ENCODE data around the gene SPOCK3.

SPOCK3 gene

GRCh38 chr4:167238226-167238625, 3.9 kb upstream of the SPOCK3 start:
- no peak for DNase-seq (ENCODE audit: low read depth, low spot score)
- no peaks in the 10 kb centered on the region for H3K9me3 ChIP-seq (ENCODE audit: insufficient read depth, low read length)
- H3K4me1 ChIP-seq (ENCODE audit: insufficient read depth, insufficient read length) = peaks cover 1% of the 10 kb centered on the region
- H3K4me3 ChIP-seq (ENCODE audit: insufficient read length, low read depth) = no peak overlapping the region
- peaks cover 29% of the 10 kb centered on the region for H3K27me3 ChIP-seq (ENCODE audit: insufficient read depth, insufficient read length)
- TF ChIP-seq SUZ12 (IDR thresholded peaks at IDR 0.05; ENCODE audit: extremely low read depth, insufficient read depth, insufficient read length) (no peak), YY1 (IDR thresholded peaks at IDR 0.05; ENCODE audit: insufficient read depth, insufficient read length) (no peak), ZNF274 (IDR thresholded peaks at IDR 0.05; ENCODE audit: low read depth, low read length) (no peak)
- no peak overlapping the region for H3K9ac ChIP-seq (ENCODE audit: insufficient read length, low read depth)
- no peaks in the 10 kb centered on the region for H3K36me3 ChIP-seq (ENCODE audit: insufficient read depth, insufficient read length, low read length)

GRCh38 chr4:167233685-167234315, 494 bp downstream of the SPOCK3 start:
- H3K27me3 ChIP-seq (ENCODE audit: insufficient read depth, insufficient read length) = peaks cover 38% of the 10 kb centered on the region
- H3K4me1 ChIP-seq (ENCODE audit: insufficient read depth, insufficient read length) = peaks cover 1% of the 10 kb centered on the region
- H3K36me3 ChIP-seq (ENCODE audit: insufficient read depth, insufficient read length, low read length) = no peaks in the 10 kb centered on the region
- no peak for DNase-seq (ENCODE audit: low read depth, low spot score)
- H3K9me3 ChIP-seq (ENCODE audit: insufficient read depth, low read length) = no peaks in the 10 kb centered on the region
- TF ChIP-seq ZNF274 (IDR thresholded peaks at IDR 0.05; ENCODE audit: low read depth, low read length) (no peak), SUZ12 (IDR thresholded peaks at IDR 0.05; ENCODE audit: extremely low read depth, insufficient read depth, insufficient read length) (no peak), YY1 (IDR thresholded peaks at IDR 0.05; ENCODE audit: insufficient read depth, insufficient read length) (no peak)
- peak overlapping the region; percentile 50 for H3K9ac ChIP-seq (ENCODE audit: insufficient read length, low read depth)
- peak overlapping the region; percentile 77 for H3K4me3 ChIP-seq (ENCODE audit: insufficient read length, low read depth)

GRCh38 chr4:167232805-167233684, 1.2 kb downstream of the SPOCK3 start:
- peak overlapping the region; percentile 77 for H3K4me3 ChIP-seq (ENCODE audit: insufficient read length, low read depth)
- no peaks in the 10 kb centered on the region for H3K9me3 ChIP-seq (ENCODE audit: insufficient read depth, low read length)
- DNase-seq (ENCODE audit: low read depth, low spot score) = no peak
- peaks cover 38% of the 10 kb centered on the region for H3K27me3 ChIP-seq (ENCODE audit: insufficient read depth, insufficient read length)
- H3K9ac ChIP-seq (ENCODE audit: insufficient read length, low read depth) = no peak overlapping the region
- H3K36me3 ChIP-seq (ENCODE audit: insufficient read depth, insufficient read length, low read length) = no peaks in the 10 kb centered on the region
- peaks cover 1% of the 10 kb centered on the region for H3K4me1 ChIP-seq (ENCODE audit: insufficient read depth, insufficient read length)
- TF ChIP-seq ZNF274 (IDR thresholded peaks at IDR 0.05; ENCODE audit: low read depth, low read length) (no peak), YY1 (IDR thresholded peaks at IDR 0.05; ENCODE audit: insufficient read depth, insufficient read length) (no peak), SUZ12 (IDR thresholded peaks at IDR 0.05; ENCODE audit: extremely low read depth, insufficient read depth, insufficient read length) (no peak)

- H3K4me1 ChIP-seq (ENCODE audit: insufficient read depth, insufficient read length) = peaks cover 1% of the 10 kb centered on the region
- H3K4me3 ChIP-seq (ENCODE audit: insufficient read length, low read depth) = no peak overlapping the region
- DNase-seq (ENCODE audit: low read depth, low spot score) = no peak
- no peaks in the 10 kb centered on the region for H3K36me3 ChIP-seq (ENCODE audit: insufficient read depth, insufficient read length, low read length)
- peaks cover 31% of the 10 kb centered on the region for H3K27me3 ChIP-seq (ENCODE audit: insufficient read depth, insufficient read length)
- no peaks in the 10 kb centered on the region for H3K9me3 ChIP-seq (ENCODE audit: insufficient read depth, low read length)
- H3K9ac ChIP-seq (ENCODE audit: insufficient read length, low read depth) = no peak overlapping the region
- no peak for TF ChIP-seq ZNF274 (IDR thresholded peaks at IDR 0.05; ENCODE audit: low read depth, low read length)
- TF ChIP-seq SUZ12 (IDR thresholded peaks at IDR 0.05; ENCODE audit: extremely low read depth, insufficient read depth, insufficient read length) = no peak
- no peak for TF ChIP-seq YY1 (IDR thresholded peaks at IDR 0.05; ENCODE audit: insufficient read depth, insufficient read length)
Observed at GRCh38 chr4:167230744-167231143, 3.5 kb downstream of the SPOCK3 start.

- Histone ChIP-seq H3K4me1 (ENCODE audit: insufficient read depth, insufficient read length) (no peaks in the 10 kb centered on the region), H3K4me3 (ENCODE audit: insufficient read length, low read depth) (no peak overlapping the region), H3K36me3 (ENCODE audit: insufficient read depth, insufficient read length, low read length) (no peaks in the 10 kb centered on the region), H3K9ac (ENCODE audit: insufficient read length, low read depth) (no peak overlapping the region), H3K27me3 (ENCODE audit: insufficient read depth, insufficient read length) (no peaks in the 10 kb centered on the region), H3K9me3 (ENCODE audit: insufficient read depth, low read length) (no peaks in the 10 kb centered on the region)
- TF ChIP-seq YY1 (IDR thresholded peaks at IDR 0.05; ENCODE audit: insufficient read depth, insufficient read length) = no peak
- TF ChIP-seq SUZ12 (IDR thresholded peaks at IDR 0.05; ENCODE audit: extremely low read depth, insufficient read depth, insufficient read length) = no peak
- no peak for TF ChIP-seq ZNF274 (IDR thresholded peaks at IDR 0.05; ENCODE audit: low read depth, low read length)
- DNase-seq (ENCODE audit: low read depth, low spot score) = no peak
Observed at GRCh38 chr4:167222099-167222498, 12.2 kb downstream of the SPOCK3 start.

- TF ChIP-seq ZNF274 (IDR thresholded peaks at IDR 0.05; ENCODE audit: low read depth, low read length) (no peak), YY1 (IDR thresholded peaks at IDR 0.05; ENCODE audit: insufficient read depth, insufficient read length) (no peak), SUZ12 (IDR thresholded peaks at IDR 0.05; ENCODE audit: extremely low read depth, insufficient read depth, insufficient read length) (no peak)
- Histone ChIP-seq H3K9me3 (ENCODE audit: insufficient read depth, low read length) (no peaks in the 10 kb centered on the region), H3K27me3 (ENCODE audit: insufficient read depth, insufficient read length) (no peaks in the 10 kb centered on the region), H3K4me1 (ENCODE audit: insufficient read depth, insufficient read length) (no peaks in the 10 kb centered on the region), H3K9ac (ENCODE audit: insufficient read length, low read depth) (no peak overlapping the region), H3K4me3 (ENCODE audit: insufficient read length, low read depth) (no peak overlapping the region), H3K36me3 (ENCODE audit: insufficient read depth, insufficient read length, low read length) (no peaks in the 10 kb centered on the region)
- DNase-seq (ENCODE audit: low read depth, low spot score) = no peak
Observed at GRCh38 chr4:167221084-167221483, 13.2 kb downstream of the SPOCK3 start.

GRCh38 chr4:167218022-167218608, 16.2 kb downstream of the SPOCK3 start:
- Histone ChIP-seq H3K27me3 (ENCODE audit: insufficient read depth, insufficient read length) (no peaks in the 10 kb centered on the region), H3K9ac (ENCODE audit: insufficient read length, low read depth) (no peak overlapping the region), H3K36me3 (ENCODE audit: insufficient read depth, insufficient read length, low read length) (no peaks in the 10 kb centered on the region), H3K4me3 (ENCODE audit: insufficient read length, low read depth) (no peak overlapping the region), H3K4me1 (ENCODE audit: insufficient read depth, insufficient read length) (no peaks in the 10 kb centered on the region), H3K9me3 (ENCODE audit: insufficient read depth, low read length) (no peaks in the 10 kb centered on the region)
- TF ChIP-seq YY1 (IDR thresholded peaks at IDR 0.05; ENCODE audit: insufficient read depth, insufficient read length) = no peak
- no peak for TF ChIP-seq SUZ12 (IDR thresholded peaks at IDR 0.05; ENCODE audit: extremely low read depth, insufficient read depth, insufficient read length)
- no peak for TF ChIP-seq ZNF274 (IDR thresholded peaks at IDR 0.05; ENCODE audit: low read depth, low read length)
- DNase-seq (ENCODE audit: low read depth, low spot score) = no peak

Measured in NT2/D1 (cell line).